ENCODE data around the gene SF1. TPM values are rescaled to one million over a fixed set of nuclear protein-coding genes. Genes with fewer than 3 reads are reported as not detected.
A peak's percentile ranks its signal among the peaks of the same experiment; 100 is the strongest.
"Not testable (repeated sequence)": the region's sequence is repeated elsewhere in the genome, so short reads cannot be mapped to it uniquely, and the experiment has no call there.

Gene SF1
- 110 and 153 TPM in 2 replicates for total RNA-seq (2014; rRNA removed; shearing (Covaris generic))
- polyA plus RNA-seq (2015; cell fraction: cytosol; rRNA removed) = 165 and 231 TPM in 2 replicates
- 334 and 342 TPM in 2 replicates for polyA plus RNA-seq (2015; cell fraction: nucleus; rRNA removed)

GRCh38 chr11:64778473-64779298, at the start of gene SF1:
TSS of gene SF1 (minus strand) at chr11:64778542. CDS start at chr11:64778392, 150 bp downstream.
- DNase-seq (ENCODE audit: low read depth) = peak; percentile 100

DNA sequence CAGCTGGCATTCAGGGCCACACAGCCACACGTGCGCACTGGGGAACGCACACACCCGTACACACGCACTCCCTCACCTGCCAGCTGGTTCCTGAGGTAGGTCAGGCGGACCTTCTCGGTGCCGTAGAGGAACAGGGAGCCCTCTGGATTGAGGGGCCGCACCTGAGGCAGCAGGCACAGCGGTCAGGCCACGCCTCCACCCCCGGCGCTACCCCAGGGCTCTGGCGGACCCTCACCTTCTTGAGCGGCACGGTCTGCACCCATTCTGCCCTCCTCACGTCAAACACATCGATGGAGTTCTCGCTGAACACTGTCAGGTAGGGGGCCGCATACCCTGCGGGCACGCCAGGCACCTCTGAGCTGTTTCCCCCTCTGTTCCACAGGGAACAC, 49.1 kb upstream of the SF1 start:
- DNase-seq (ENCODE audit: low read depth) = no peak

DNA sequence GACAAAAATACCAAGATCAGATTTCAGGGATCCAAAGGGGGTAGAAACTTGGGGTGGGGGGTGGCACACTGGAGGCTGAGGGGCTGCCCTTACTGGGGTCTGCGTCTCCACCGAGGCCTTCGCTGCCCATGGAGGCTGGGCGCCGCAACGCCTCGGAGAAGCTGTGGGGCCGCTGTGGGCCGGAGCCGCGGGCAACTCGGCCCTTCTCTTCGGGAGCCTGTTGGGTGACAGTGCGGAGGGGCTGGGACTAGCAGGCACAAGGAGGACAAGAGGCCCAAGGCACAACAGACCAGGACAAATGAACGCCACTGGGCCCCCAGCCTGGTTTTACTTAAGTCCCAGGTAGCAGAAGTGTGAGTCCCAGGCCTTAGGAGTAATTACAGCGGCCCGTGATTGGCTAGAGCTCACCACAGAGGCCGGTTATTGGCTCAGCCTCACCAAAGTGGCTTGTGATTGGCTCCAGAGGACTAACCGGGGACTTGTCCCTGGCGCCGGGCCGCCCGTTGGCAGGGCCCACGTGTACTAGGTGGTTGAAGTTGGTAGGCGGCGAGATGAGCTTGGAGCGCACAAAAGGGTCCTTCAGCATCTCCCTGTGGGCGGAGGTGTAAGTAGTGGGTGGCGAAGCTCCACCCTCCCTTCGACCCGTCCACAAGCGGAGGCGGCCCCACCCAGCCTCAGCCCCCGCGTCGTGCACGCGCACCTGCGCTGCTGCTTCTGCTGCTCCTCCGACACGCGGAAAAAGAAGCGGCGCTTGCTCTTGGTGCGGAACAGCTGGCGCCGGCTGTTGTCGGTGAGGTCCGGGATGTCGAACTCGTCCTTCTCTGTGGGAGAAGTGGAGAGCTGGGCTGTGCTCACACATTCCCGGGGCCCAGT, 48.5 kb upstream of the SF1 start:
- no peak for DNase-seq (ENCODE audit: low read depth)

- DNase-seq (ENCODE audit: low read depth) = no peak
These were observed 47.7 kb upstream of the SF1 start for GRCh38 chr11:64826062-64826461.

GRCh38 chr11:64823568-64824119, 45.3 kb upstream of the SF1 start:
- no peak for DNase-seq (ENCODE audit: low read depth)

DNA sequence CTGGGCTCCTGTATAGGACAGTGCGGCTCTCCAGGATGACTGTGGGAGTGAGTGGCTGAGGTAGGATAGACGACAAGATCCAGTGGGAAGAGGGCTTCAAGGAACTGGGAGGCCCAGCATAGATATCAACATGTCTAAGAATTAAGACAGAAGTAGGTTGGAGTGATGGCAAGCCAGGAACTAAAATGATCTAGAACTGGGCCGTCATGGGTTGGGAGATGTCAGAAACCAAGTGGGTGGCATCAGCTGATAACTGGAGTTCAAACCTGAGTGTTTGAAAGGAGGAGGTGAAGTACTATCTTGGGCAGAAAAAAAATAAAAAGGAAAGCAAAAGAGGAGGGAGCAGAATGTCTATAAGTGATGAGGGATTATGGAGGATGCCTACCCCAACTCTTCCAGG, 39.1 kb upstream of the SF1 start:
- DNase-seq (ENCODE audit: low read depth) = no peak

DNA sequence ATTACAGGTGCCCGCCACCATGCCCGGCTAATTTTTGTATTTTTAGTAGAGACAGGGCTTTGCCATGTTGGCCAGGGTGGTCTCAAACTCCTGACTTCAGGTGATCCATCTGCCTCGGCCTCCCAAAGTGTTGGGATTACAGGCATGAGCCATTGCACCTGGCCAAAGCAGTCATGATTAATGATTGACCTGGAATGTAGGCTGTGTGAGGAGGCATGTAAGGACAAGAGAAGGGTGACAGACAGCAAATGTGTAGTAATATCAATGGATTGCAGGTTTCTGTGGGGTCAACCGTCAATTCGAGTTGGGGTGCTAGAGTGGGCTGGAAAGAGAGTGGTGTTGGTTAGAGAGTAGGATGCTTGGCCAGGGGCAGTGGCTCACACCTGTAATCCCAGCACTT, 37.1 kb upstream of the SF1 start:
- DNase-seq (ENCODE audit: low read depth) = not testable (repeated sequence)

DNA sequence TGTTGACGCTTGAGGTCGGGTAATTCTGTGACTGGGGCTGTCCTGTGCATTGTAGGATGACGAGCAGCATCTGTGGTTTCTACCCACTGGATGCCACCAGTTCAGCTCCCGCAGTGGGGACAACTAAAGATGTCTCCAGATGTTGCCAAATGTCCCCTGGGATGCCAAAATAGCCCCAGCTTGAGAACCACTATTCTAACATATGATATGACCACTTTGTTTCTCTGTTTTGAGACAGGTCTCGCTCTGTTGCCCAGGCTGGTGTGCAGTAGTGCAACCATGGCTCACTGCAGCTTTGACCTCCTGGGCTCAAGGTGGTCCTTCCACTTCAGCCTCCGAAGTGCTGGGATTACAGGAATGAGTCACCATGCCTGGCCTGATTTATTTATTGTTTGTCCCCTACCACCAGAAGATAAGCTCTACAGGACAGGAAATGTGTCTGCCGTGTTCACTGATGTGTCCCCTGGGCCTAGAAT, 36.4 kb upstream of the SF1 start:
- DNase-seq (ENCODE audit: low read depth) = peak; percentile 30

DNA sequence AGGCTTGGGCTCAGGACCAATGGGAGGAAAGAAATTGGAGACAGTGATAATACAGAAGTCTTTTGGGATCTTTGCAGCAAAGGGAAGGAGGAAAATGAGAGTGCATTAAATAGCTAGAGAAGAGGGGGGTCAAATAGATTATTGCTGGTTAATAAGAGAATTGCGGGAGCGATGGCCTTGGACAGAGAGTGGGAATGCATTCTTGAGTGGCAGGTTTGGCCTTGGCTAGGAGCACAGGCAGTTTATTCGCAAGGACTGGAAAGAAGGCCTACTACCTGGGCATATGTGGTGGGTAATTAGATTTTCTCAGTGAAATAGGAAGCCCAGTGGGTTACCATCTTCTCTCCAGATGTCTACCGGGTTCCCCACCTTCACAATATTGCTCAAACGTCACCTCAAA, 35.5 kb upstream of the SF1 start:
- DNase-seq (ENCODE audit: low read depth) = no peak

DNA sequence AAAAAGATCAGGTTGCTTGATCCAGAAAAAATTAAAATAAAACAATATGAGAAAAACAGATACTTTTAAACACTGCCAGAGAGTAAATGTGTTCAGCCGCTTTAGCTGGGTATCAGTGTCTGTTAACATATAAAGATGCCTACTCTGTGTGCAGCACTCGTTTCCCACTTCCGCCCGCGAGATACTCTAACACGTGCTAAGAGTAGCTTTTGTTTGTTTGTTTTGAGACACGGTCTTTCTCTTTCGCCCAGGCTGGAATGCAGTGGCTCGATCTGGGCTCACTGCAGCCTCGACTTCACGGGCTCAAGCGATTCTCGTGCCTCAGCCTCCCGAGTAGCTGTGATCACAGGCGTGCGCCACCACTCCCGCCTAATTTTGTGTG, 32.5 kb upstream of the SF1 start:
- no peak for DNase-seq (ENCODE audit: low read depth)

- DNase-seq (ENCODE audit: low read depth) = peak; percentile 98
These were observed 32.0 kb upstream of the SF1 start, which contains the start of gene MEN1 for GRCh38 chr11:64810271-64810890. TSS of gene MEN1 (minus strand) at chr11:64810551. CDS start at chr11:64810109, 442 bp downstream.

- DNase-seq (ENCODE audit: low read depth) = no peak
These were observed 31.5 kb upstream of the SF1 start for GRCh38 chr11:64809781-64810241.

DNA sequence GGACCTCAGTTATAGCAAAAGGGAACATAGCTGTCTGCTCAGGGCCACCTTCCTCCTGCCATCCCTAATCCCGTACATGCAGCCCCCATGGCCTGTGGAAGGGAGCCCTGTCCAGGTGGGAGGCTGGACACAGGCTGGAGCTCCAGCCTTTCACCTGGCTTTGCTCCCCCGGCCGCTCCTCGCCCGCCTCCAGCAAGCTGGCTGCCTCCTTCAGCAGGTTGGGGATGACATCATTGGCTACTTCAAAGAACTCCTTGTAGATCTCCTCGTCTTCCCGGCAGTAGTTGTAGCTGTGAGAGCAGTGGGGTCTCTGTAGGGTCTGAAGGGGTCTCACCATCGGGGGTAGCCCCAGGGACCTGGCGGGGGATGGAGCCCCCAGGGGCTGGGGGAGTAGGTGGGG, 27.1 kb upstream of the SF1 start:
- DNase-seq (ENCODE audit: low read depth) = no peak

DNA sequence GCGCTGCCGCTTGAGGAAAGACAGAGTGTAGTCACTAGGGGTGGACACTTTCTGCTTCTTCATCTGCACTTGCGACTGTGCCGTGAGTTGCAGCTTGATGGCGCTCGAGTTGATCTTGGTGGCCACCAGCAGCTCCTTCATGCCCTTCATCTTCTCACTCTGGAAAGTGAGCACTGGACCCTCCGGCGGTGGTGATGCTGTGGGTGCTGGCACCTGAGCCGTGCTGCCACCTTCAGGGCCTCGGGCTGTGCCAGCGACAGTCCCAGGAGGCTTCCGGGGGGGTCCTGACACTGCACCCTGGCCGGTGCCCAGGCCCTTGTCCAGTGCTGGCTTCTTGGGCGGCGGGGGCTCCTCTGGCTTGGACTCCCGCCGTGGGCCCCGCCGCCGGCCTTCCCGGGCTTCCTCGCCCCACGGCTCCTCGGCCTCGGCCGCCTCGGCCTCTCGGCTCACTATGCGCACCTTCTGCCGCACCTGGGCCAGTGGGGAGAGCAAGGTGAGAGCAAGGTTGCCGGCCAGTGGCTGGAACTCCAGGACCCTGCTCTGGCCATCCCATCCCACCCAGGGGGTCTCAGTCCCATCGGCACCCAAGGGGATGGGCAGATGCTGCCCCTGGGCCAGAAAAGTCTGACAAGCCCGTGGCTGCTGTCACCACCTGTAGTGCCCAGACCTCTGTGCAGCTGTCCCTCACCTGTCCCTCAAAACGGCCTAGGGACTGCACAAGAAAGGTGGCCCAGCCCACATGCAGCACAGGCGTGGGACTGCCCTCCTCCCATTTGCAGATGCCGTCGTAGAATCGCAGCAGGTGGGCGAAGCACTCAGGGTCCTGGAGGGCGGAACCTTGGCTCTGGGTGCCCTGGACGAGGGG, 26.2 kb upstream of the SF1 start:
- DNase-seq (ENCODE audit: low read depth) = no peak

GRCh38 chr11:64803846-64804345, 25.6 kb upstream of the SF1 start:
- DNase-seq (ENCODE audit: low read depth) = no peak

DNA sequence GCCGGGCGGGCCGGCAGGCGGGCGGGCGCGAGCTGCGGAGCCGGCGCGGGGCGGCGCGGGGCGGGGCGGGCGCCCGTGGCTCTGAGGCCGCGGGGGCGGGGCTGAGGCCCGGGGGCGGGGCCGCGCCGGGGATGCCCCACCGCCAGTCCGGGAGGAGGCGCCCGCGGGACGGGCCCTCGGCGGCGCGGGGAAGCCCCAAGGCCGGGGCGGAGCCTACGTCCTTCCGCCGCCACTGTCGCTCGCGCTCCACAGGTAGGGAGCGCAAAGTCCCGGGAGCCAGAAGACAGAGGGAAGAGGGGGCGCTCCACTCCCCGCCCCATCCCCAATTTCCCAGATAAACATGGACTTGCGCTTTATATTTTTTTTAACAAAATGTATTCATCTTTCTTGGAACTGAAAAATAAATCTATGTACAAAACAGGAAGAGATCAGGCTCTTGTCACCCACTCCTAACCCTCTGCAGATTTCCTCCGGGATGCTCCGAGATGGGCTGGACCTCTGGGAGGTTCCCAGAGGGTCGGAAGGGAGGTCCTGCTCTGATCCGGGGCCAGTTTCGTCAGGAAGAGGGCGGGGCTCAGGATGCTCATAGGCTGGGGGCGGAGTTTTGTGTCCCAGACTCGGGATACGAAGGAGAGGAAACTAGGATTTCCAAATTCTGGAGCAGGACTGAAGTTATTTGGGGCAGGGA, 25.0 kb upstream of the SF1 start, which contains the start of gene MAP4K2:
Gene MAP4K2 (minus strand): TSS at position 57 of the 688 bp plus-strand sequence. CDS start 65 bp downstream, outside the sequence.
- DNase-seq (ENCODE audit: low read depth) = peak; percentile 75

DNA sequence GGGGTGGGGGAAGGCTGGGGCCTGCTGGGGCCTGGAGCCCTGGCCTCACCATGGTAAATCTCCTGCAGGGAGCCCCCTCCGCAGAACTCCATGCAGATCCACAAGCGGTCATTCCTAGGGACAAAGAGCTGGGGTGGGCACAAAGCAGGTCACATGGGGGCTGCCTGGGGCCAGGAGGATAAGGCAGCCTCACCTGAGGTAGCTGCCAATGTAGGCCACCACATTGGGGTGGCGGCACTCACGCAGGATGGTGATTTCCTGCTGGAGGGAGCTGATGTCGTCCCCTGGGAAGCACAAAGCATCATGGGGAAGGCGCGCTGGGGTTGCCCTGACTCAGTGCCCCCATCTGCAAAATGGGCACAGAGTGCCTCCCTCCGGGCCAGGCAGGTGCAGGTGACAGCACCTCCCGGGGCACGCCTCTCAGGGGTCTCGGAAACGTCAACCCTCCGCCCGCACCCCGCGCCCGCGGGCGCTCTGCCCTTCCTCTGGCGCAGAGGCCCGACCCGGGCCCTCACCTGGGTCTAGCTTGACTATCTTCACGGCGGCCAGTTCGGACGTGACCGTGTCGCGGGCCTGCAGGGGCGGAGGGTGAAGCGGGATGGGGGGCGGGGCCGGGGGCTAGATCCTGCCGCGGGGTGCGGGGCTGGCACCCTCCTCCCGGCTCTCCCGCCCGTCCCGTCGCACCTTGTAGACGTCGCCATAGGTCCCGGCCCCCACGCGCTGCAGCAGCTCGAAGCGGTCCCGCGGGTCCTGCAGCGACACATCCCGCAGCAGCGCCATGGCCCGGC, 24.2 kb upstream of the SF1 start:
- no peak for DNase-seq (ENCODE audit: low read depth)

Data from HT1080 (cell line).